IPS-20b (cell line): ENCODE measurements around the gene SPPL2C.

ENCODE experiments used
- H3K27ac ChIP-seq: one replicate; pipeline ENCODE4 v1.5.1; 2013; ENCODE audit warnings: low read length
- H3K27me3 ChIP-seq: 2 replicates; pipeline ENCODE4 v1.6.1; 2013; ENCODE audit warnings: mild to moderate bottlenecking, low read length, inconsistent platforms; ENCODE audit not compliant: insufficient read depth
- H3K36me3 ChIP-seq: 2 replicates; pipeline ENCODE4 v1.6.1; 2013; ENCODE audit warnings: low read depth, mild to moderate bottlenecking, inconsistent platforms, low read length, moderate library complexity; ENCODE audit not compliant: insufficient read depth
- H3K4me1 ChIP-seq: 2 replicates; pipeline ENCODE4 v1.6.1; 2013; ENCODE audit warnings: mild to moderate bottlenecking, control low read depth, inconsistent platforms, low read length, moderate library complexity; ENCODE audit not compliant: insufficient read depth
- H3K4me3 ChIP-seq: 2 replicates; pipeline ENCODE4 v1.5.1; 2013; ENCODE audit warnings: mild to moderate bottlenecking, low read length, inconsistent platforms
- H3K9ac ChIP-seq: 2 replicates; pipeline ENCODE4 v1.6.1; 2013; ENCODE audit warnings: low read depth, mild to moderate bottlenecking, inconsistent platforms, low read length, moderate library complexity
- H3K9me3 ChIP-seq: 2 replicates; pipeline ENCODE4 v1.6.1; 2013; ENCODE audit warnings: mild to moderate bottlenecking, low read depth, low read length, inconsistent platforms; ENCODE audit not compliant: insufficient read depth

SPPL2C gene, protein sequence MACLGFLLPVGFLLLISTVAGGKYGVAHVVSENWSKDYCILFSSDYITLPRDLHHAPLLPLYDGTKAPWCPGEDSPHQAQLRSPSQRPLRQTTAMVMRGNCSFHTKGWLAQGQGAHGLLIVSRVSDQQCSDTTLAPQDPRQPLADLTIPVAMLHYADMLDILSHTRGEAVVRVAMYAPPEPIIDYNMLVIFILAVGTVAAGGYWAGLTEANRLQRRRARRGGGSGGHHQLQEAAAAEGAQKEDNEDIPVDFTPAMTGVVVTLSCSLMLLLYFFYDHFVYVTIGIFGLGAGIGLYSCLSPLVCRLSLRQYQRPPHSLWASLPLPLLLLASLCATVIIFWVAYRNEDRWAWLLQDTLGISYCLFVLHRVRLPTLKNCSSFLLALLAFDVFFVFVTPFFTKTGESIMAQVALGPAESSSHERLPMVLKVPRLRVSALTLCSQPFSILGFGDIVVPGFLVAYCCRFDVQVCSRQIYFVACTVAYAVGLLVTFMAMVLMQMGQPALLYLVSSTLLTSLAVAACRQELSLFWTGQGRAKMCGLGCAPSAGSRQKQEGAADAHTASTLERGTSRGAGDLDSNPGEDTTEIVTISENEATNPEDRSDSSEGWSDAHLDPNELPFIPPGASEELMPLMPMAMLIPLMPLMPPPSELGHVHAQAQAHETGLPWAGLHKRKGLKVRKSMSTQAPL

GRCh38 chr17:45844695-45845375 lies at the start of gene SPPL2C:
SPPL2C (plus strand) TSS chr17:45844881; CDS start chr17:45844907, 26 bp downstream.
- no peaks in the 10 kb centered on the region for H3K27me3 ChIP-seq
- H3K27ac ChIP-seq = no peak within 1 kb of the TSS
- no peaks in the 10 kb centered on the region for H3K9me3 ChIP-seq
- H3K9ac ChIP-seq = no peak within 1 kb of the TSS
- no peaks in the 10 kb centered on the region for H3K4me1 ChIP-seq
- no peak within 1 kb of the TSS for H3K4me3 ChIP-seq
- no peaks in the 10 kb centered on the region for H3K36me3 ChIP-seq

DNA sequence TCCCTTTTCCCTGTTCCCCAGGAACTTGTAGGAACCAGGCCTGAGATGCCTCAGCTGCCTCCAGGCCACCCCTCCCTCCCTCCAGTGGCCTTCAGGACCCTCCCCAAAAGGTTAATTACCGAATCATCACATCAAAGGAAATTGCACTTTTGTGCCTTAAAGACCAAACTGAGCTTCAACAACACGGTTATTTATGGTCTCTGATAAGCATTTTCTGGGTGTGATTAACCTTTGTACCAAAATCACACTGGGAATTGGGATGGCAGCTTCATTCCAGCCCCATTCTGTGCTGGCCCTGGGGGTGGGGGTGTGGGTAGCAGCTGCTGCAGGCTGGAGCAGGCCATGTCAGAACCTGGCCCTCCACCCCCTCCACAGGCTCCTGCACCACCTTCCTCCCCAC lies 43.9 kb upstream of the SPPL2C start:
- H3K36me3 ChIP-seq = no peaks in the 10 kb centered on the region
- H3K4me1 ChIP-seq = no peaks in the 10 kb centered on the region
- H3K4me3 ChIP-seq = no peak overlapping the region
- no peaks in the 10 kb centered on the region for H3K9me3 ChIP-seq
- no peak overlapping the region for H3K27ac ChIP-seq
- H3K27me3 ChIP-seq = peaks cover 33% of the 10 kb centered on the region
- H3K9ac ChIP-seq = no peak overlapping the region

GRCh38 chr17:45801421-45801820 lies 43.3 kb upstream of the SPPL2C start:
- no peak overlapping the region for H3K27ac ChIP-seq
- H3K27me3 ChIP-seq = peaks cover 28% of the 10 kb centered on the region
- no peaks in the 10 kb centered on the region for H3K4me1 ChIP-seq
- no peak overlapping the region for H3K9ac ChIP-seq
- no peaks in the 10 kb centered on the region for H3K9me3 ChIP-seq
- H3K36me3 ChIP-seq = no peaks in the 10 kb centered on the region
- H3K4me3 ChIP-seq = no peak overlapping the region

DNA sequence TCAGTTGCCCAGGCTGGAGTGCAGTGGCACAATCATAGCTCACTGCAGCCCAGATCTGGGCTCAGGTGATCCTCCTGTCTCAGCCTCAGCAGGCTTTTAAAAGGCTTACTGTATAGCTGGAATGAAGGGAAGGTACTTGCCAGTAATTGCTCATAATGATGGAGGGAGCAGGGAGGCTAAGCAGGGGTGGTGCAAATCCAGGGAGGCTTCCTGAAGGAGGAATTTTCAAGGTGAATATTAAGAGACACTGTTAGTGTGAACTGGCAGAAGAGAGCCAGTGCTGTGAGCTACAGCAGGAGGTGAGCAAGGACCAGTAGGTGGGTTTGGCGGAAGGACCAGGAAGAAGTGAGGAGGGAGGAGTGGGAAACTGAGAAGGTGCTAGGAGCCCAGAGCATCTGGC lies 35.8 kb upstream of the SPPL2C start:
- Histone ChIP-seq H3K4me1 (no peaks in the 10 kb centered on the region), H3K4me3 (no peak overlapping the region), H3K27me3 (peaks cover 5% of the 10 kb centered on the region; the same call in 1 of the 2 replicates), H3K27ac (no peak overlapping the region), H3K9ac (no peak overlapping the region), H3K36me3 (no peaks in the 10 kb centered on the region), H3K9me3 (no peaks in the 10 kb centered on the region)

GRCh38 chr17:45809499-45809898 lies 35.2 kb upstream of the SPPL2C start:
- Histone ChIP-seq H3K4me3 (no peak overlapping the region), H3K27ac (no peak overlapping the region), H3K9me3 (no peaks in the 10 kb centered on the region), H3K36me3 (no peaks in the 10 kb centered on the region), H3K4me1 (no peaks in the 10 kb centered on the region), H3K9ac (no peak overlapping the region), H3K27me3 (peaks cover 5% of the 10 kb centered on the region)

DNA sequence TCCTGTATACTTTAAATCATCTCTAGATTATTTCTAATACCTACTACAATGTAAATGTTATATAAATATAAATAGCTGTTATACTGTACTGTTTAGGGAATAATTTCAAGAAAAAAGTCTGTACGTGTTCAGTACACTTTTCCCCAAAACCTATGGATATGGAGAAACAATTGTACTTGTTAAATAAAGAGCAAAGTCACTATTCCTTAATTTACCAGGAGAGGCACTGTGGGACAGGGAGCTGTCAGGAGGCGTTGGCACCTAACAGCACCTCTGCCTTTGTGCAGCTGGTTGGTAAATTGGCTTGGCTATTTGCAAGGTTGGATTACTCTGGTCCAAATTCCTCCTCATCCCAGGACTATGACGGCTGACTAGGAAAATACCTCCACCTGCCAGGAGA lies 32.6 kb upstream of the SPPL2C start:
- no peak overlapping the region for H3K9ac ChIP-seq
- no peaks in the 10 kb centered on the region for H3K4me1 ChIP-seq
- no peak overlapping the region for H3K27ac ChIP-seq
- H3K27me3 ChIP-seq = peaks cover 5% of the 10 kb centered on the region
- H3K4me3 ChIP-seq = no peak overlapping the region
- no peaks in the 10 kb centered on the region for H3K36me3 ChIP-seq
- no peaks in the 10 kb centered on the region for H3K9me3 ChIP-seq

- no peak overlapping the region for H3K4me3 ChIP-seq
Measured at GRCh38 chr17:45813048-45813725, 31.5 kb upstream of the SPPL2C start.

DNA sequence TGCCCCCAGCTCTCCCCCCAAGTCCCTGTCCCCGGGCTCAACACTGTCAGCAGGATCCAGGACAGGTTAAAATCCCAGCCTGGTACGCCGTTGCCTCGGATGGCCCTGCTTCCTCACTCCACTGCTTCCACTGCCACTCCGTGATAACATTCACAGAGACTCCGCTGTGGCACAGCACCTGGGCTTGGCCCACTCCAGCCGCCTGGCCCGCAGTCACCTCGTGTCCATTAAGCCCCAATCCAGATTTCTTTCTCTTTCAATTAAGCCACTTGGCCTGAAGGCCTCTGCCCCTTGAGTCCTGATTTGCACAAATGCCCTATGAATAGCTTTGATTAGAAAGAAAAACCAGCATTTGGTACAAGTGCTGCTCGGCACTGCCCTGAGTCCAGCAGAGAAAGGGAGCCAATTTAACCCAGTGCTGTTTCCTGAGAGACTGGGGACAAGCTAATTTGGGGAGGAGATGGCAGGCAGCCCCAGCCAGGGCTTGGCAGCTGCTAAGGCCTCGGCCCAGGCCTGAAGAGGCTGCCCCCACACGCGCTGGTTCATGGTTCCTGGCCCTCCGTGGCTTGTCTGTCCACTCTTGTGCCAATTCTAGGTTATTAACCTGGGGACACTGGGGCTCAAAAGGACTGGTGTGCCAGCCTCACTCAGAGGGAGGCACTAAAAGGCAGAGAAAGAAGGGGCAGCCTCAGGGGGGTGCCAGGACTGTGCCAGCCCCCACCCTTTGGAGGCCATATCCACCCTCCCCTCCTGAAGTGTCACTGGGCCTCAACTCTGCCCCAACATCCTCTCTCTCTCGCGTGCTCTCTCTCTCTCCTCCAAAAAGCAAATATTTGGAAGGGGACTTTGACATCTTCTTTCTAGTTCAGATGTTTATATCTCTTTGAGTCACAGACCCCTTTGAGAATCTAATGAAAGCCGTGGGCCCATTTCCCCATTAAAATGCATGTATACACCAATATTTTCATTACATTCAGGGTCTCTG lies 29.8 kb upstream of the SPPL2C start:
- peaks cover 5% of the 10 kb centered on the region for H3K27me3 ChIP-seq
- H3K4me3 ChIP-seq = no peak overlapping the region
- no peak overlapping the region for H3K27ac ChIP-seq
- H3K9me3 ChIP-seq = no peaks in the 10 kb centered on the region
- no peaks in the 10 kb centered on the region for H3K4me1 ChIP-seq
- no peak overlapping the region for H3K9ac ChIP-seq
- no peaks in the 10 kb centered on the region for H3K36me3 ChIP-seq

More at GRCh38 chr17:45813048-45813725, 31.5 kb upstream of the SPPL2C start:
- Histone ChIP-seq H3K27me3 (peaks cover 5% of the 10 kb centered on the region), H3K36me3 (no peaks in the 10 kb centered on the region), H3K9me3 (no peaks in the 10 kb centered on the region), H3K27ac (no peak overlapping the region), H3K9ac (no peak overlapping the region), H3K4me1 (no peaks in the 10 kb centered on the region)

GRCh38 chr17:45815752-45816151 lies 28.9 kb upstream of the SPPL2C start:
- H3K9ac ChIP-seq = no peak overlapping the region
- H3K36me3 ChIP-seq = no peaks in the 10 kb centered on the region
- no peak overlapping the region for H3K4me3 ChIP-seq
- H3K9me3 ChIP-seq = no peaks in the 10 kb centered on the region
- peaks cover 5% of the 10 kb centered on the region for H3K27me3 ChIP-seq
- no peak overlapping the region for H3K27ac ChIP-seq
- no peaks in the 10 kb centered on the region for H3K4me1 ChIP-seq

GRCh38 chr17:45818041-45818440 lies 26.6 kb upstream of the SPPL2C start:
- Histone ChIP-seq H3K4me3 (no peak overlapping the region), H3K27me3 (peaks cover 5% of the 10 kb centered on the region), H3K36me3 (no peaks in the 10 kb centered on the region), H3K9me3 (no peaks in the 10 kb centered on the region), H3K27ac (no peak overlapping the region), H3K4me1 (no peaks in the 10 kb centered on the region), H3K9ac (no peak overlapping the region)
